ENCODE measurements around the gene PKP4.

The PKP4 gene

GRCh38 chr2:158665536-158666302 is 209.0 kb downstream of the PKP4 start:
- no peak for TF ChIP-seq MYC (IDR thresholded peaks at IDR 0.05; ENCODE audit: low read depth, low read length)
- TF ChIP-seq, protein P1, sequence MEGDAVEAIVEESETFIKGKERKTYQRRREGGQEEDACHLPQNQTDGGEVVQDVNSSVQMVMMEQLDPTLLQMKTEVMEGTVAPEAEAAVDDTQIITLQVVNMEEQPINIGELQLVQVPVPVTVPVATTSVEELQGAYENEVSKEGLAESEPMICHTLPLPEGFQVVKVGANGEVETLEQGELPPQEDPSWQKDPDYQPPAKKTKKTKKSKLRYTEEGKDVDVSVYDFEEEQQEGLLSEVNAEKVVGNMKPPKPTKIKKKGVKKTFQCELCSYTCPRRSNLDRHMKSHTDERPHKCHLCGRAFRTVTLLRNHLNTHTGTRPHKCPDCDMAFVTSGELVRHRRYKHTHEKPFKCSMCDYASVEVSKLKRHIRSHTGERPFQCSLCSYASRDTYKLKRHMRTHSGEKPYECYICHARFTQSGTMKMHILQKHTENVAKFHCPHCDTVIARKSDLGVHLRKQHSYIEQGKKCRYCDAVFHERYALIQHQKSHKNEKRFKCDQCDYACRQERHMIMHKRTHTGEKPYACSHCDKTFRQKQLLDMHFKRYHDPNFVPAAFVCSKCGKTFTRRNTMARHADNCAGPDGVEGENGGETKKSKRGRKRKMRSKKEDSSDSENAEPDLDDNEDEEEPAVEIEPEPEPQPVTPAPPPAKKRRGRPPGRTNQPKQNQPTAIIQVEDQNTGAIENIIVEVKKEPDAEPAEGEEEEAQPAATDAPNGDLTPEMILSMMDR (IDR thresholded peaks at IDR 0.05; ENCODE audit: low read depth, low read length), result no peak
- TF ChIP-seq, protein P2, sequence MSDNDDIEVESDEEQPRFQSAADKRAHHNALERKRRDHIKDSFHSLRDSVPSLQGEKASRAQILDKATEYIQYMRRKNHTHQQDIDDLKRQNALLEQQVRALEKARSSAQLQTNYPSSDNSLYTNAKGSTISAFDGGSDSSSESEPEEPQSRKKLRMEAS (IDR thresholded peaks at IDR 0.05; ENCODE audit: low read depth, low read length), result no peak
- TF ChIP-seq POLR2A (IDR thresholded peaks at IDR 0.05; ENCODE audit: extremely low read depth, insufficient read length), result no peak
- no peak for DNase-seq (ENCODE audit: low read depth)
- H3K4me3 ChIP-seq (ENCODE audit: low read depth, low read length), result no peak overlapping the region

DNA sequence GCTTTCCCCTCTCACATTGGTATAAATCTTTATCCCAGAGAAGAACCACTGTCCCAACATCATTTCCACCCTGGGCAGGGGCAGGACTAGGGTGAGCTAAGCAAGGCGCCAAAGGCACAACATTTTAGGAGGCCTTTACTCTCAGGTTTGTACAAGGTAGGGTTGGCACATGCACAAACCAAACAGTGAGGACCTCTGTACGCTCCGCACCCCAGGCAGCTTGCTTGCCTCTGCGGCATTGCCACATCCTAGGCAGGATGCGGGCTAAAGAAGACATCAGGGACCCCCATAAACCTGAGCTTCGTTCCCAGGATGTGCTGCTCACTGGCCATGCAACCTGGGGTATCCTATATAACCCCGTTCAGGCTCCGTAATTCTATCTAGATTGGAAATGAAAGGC is 210.2 kb downstream of the PKP4 start:
- TF ChIP-seq, protein P2 (IDR thresholded peaks at IDR 0.05; ENCODE audit: low read depth, low read length), result no peak
- no peak for TF ChIP-seq POLR2A (IDR thresholded peaks at IDR 0.05; ENCODE audit: extremely low read depth, insufficient read length)
- TF ChIP-seq MYC (IDR thresholded peaks at IDR 0.05; ENCODE audit: low read depth, low read length), result no peak
- TF ChIP-seq, protein P1 (IDR thresholded peaks at IDR 0.05; ENCODE audit: low read depth, low read length), result no peak
- no peak for DNase-seq (ENCODE audit: low read depth)
- no peak overlapping the region for H3K4me3 ChIP-seq (ENCODE audit: low read depth, low read length)

DNA sequence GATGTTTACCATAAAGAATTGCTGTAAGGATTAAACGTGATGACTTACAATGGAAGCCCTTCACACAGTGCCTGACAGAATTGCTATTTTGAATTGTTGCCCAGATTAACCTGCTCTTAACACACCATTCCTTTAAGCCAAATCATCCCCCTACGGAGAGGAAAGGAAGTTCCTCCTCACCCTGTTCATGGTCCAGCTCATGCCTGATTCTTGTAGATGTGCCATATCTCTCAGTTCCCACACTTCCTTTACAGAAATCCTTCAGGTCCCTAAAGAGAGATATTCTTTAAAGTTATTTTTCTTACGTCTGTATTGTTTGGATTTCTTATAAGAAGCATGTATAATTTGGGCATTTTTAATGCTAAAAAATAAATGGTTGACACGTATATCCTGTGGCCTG is 210.8 kb downstream of the PKP4 start:
- TF ChIP-seq POLR2A (IDR thresholded peaks at IDR 0.05; ENCODE audit: extremely low read depth, insufficient read length) (no peak), MYC (IDR thresholded peaks at IDR 0.05; ENCODE audit: low read depth, low read length) (no peak)
- TF ChIP-seq, protein P1 (IDR thresholded peaks at IDR 0.05; ENCODE audit: low read depth, low read length), result no peak
- TF ChIP-seq, protein P2 (IDR thresholded peaks at IDR 0.05; ENCODE audit: low read depth, low read length), result no peak
- DNase-seq (ENCODE audit: low read depth), result no peak

GRCh38 chr2:158668001-158668765 is 211.4 kb downstream of the PKP4 start:
- no peak for DNase-seq (ENCODE audit: low read depth)

More for the DNA sequence above, 210.8 kb downstream of the PKP4 start:
- H3K4me3 ChIP-seq (ENCODE audit: low read depth, low read length), result no peak overlapping the region

DNA sequence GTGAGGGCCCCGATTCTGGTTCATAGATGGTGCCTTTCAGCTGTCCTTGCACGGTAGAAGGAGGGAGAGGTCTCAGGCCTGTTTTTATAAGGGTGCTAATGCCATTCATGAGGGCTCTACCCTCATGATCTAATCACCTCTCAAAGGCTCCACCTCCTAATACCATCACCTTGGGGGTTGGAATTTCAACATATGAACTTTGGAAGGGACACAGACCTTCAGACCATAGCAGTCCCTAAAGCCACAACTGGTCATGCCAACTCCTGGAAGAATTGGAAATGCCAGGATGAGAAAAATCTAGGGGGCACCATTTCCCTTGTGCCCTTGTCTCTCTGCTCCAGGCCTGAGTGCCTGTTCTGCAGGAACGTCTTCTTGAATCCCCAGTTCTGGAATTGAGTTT is 213.5 kb downstream of the PKP4 start:
- DNase-seq (ENCODE audit: low read depth), result no peak
- no peak for TF ChIP-seq POLR2A (IDR thresholded peaks at IDR 0.05; ENCODE audit: extremely low read depth, insufficient read length)
- no peak overlapping the region for H3K4me3 ChIP-seq (ENCODE audit: low read depth, low read length)

More at GRCh38 chr2:158668001-158668765, 211.4 kb downstream of the PKP4 start:
- TF ChIP-seq POLR2A (IDR thresholded peaks at IDR 0.05; ENCODE audit: extremely low read depth, insufficient read length), result no peak
- TF ChIP-seq, protein P2 (IDR thresholded peaks at IDR 0.05; ENCODE audit: low read depth, low read length), result no peak
- TF ChIP-seq, protein P1 (IDR thresholded peaks at IDR 0.05; ENCODE audit: low read depth, low read length), result no peak
- no peak for TF ChIP-seq MYC (IDR thresholded peaks at IDR 0.05; ENCODE audit: low read depth, low read length)
- no peak overlapping the region for H3K4me3 ChIP-seq (ENCODE audit: low read depth, low read length)
